ENCODE results near the gene TMEM119. TPM values are rescaled to one million over a fixed set of nuclear protein-coding genes. Genes with fewer than 3 reads are reported as not detected.
A peak's percentile ranks its signal among the peaks of the same experiment; 100 is the strongest.

TMEM119 gene
- total and polyA plus RNA-seq, 9 of the 15 experiments (the other 6 are each of a cell fraction or from before 2014, with no cell fraction given): 0.18 TPM; not detected in 8

GRCh38 chr12:108564724-108565123, 33.2 kb downstream of the TMEM119 start:
- ATAC-seq: no peak
- Histone ChIP-seq H3K4me1 (replicated peaks in 1 of 2; ENCODE audit: control insufficient read depth in 2 of 2, insufficient read depth in 2 of 2, low read length in 2 of 2) (peaks cover 5 to 17% of the 10 kb centered on the region in 2 experiments), H2AFZ (ENCODE audit: low read depth, low read length) (no peak overlapping the region), H3K27me3 (ENCODE audit: control insufficient read depth in 2 of 2, insufficient read depth in 2 of 2, low read length in 2 of 2) (no peaks in the 10 kb centered on the region), H3K9me3 (replicated peaks; ENCODE audit: control insufficient read depth, insufficient read depth, low read depth, low read length) (no peaks in the 10 kb centered on the region), H3K4me3 (no peak overlapping the region), H3K36me3 (ENCODE audit: control insufficient read depth, insufficient read depth, low read length) (peaks cover 52% of the 10 kb centered on the region), H3K9ac (ENCODE audit: insufficient read depth in 1 of 2, low read depth in 2 of 2, low read length in 2 of 2) (peak overlapping the region in 1 of 2 experiments; percentile 90; a peak in 1 of 4 replicates), H3K27ac (ENCODE audit: extremely low read depth, low read depth, low read length) (peak overlapping the region; percentile 85; the same call in 2 of the 3 replicates), H3K9me1 (ENCODE audit: control insufficient read depth, insufficient read depth, low read length) (no peaks in the 10 kb centered on the region), H3K79me2 (ENCODE audit: control insufficient read depth, insufficient read depth, low read length) (peaks cover 42% of the 10 kb centered on the region), H4K20me1 (replicated peaks; ENCODE audit: control insufficient read depth, insufficient read depth, low read length) (peaks cover 6% of the 10 kb centered on the region; the same call in 1 of the 2 replicates), H3K4me2 (ENCODE audit: insufficient read depth, low read length) (no peak overlapping the region)
- intact Hi-C loops (cut with micrococcal nuclease) (loop anchor here (5.0 kb wide), 3 partner anchors 168 to 388 kb away; partner anchors contain the start of genes CORO1C and SSH1), in situ Hi-C loops (cut with MboI) (loop anchor here (5.0 kb wide), 3 partner anchors 53 to 528 kb away; partner anchors contain the start of gene ALKBH2)
- POLR2A ChIA-PET: interaction anchor here (0.7 to 1.3 kb wide), 6 partner anchors 9 to 1206 kb away, joined by 3 to 4 read pairs (median 3); no protein-coding TSS in a partner anchor
- no TSS peak for BruUV-seq (replicated peaks)
- FAIRE-seq: peak; percentile 78
- CTCF ChIA-PET (ENCODE audit: low intra/inter-chr PET ratio): interaction anchor here (0.6 to 3.1 kb wide), 3 partner anchors 54 to 385 kb away, joined by 5 to 30 read pairs (median 17); no protein-coding TSS in a partner anchor
- DNase-seq (ENCODE audit: extremely low read depth in 1 of 4, low spot score in 3 of 4): peak in 2 of 4 experiments; percentile 39 to 85
- TF ChIP-seq SMARCE1 (IDR thresholded peaks at IDR 0.05): 0 out of 2 replicates have a peak, but pooled peaks have one; percentile 38
- TF ChIP-seq MYBL2 (IDR thresholded peaks at IDR 0.05; ENCODE audit: low read depth): no peak
- TF ChIP-seq MYBL2 (CRISPR knock-in tag; IDR thresholded peaks at IDR 0.05; ENCODE audit: borderline replicate concordance): no peak
- TF ChIP-seq TEAD4 (IDR thresholded peaks at IDR 0.05; ENCODE audit: low read length): peak; percentile 70
- TF ChIP-seq TEAD4 (CRISPR knock-in tag; IDR thresholded peaks at IDR 0.05; ENCODE audit: borderline replicate concordance): no peak
- no peak for TF ChIP-seq ZNF707 (CRISPR knock-in tag; conservative IDR thresholded peaks at IDR 0.05)
- no peak for TF ChIP-seq NR2C1 (IDR thresholded peaks at IDR 0.05)
- TF ChIP-seq NR2C1 (tag; IDR thresholded peaks at IDR 0.05): no peak
- TF ChIP-seq ZNF766 (CRISPR knock-in tag; conservative IDR thresholded peaks at IDR 0.05): 0 out of 2 replicates have a peak, but pooled peaks have one; percentile 31
- no peak for TF ChIP-seq ZNF449 (CRISPR knock-in tag; IDR thresholded peaks at IDR 0.05)
- TF ChIP-seq ESRRA (IDR thresholded peaks at IDR 0.05; ENCODE audit: borderline replicate concordance, low read depth): no peak
- no peak for TF ChIP-seq PYGO2 (tag; IDR thresholded peaks at IDR 0.05)
- no peak for TF ChIP-seq SAFB (IDR thresholded peaks at IDR 0.05; ENCODE audit: borderline replicate concordance, low read depth, low read length)
- TF ChIP-seq TAL1 (IDR thresholded peaks at IDR 0.05): peak; percentile 61; the same call in 1 of the 2 replicates
- TF ChIP-seq ARID4B (CRISPR knock-in tag; IDR thresholded peaks at IDR 0.05): no peak
